B cell (primary cell): ENCODE measurements around the gene HIPK2. TPM values are rescaled to one million over a fixed set of nuclear protein-coding genes. Genes with fewer than 3 reads are reported as not detected.

Experiments
- ATAC-seq: fragments of 200-7000 bp; cut with Tn5 transposase; one replicate; pipeline ENCODE4 v1.10.0; 2021; ENCODE audit warnings: low read depth, mild to moderate bottlenecking, moderate number of reproducible peaks, moderate library complexity
- CTCF ChIA-PET: fragments of 350-600 bp; sonication (Branson Sonifier 250); formaldehyde crosslinking; loops from one replicate; lab custom pipeline; 2021; ENCODE audit warnings: antibody characterized with exemption, inconsistent platforms; lab: Charles Lee
- POLR2A ChIA-PET: fragments of 350-600 bp; sonication (Branson Sonifier 250); formaldehyde crosslinking; loops from one replicate; lab custom pipeline; 2021; ENCODE audit warnings: antibody characterized with exemption; lab: Charles Lee
- DNase-seq: peaks from one replicate; pipeline ENCODE4 v3.0.0; 2013
- H2AFZ ChIP-seq: 2 replicates; pipeline ENCODE4 v1.6.1; 2012; ENCODE audit warnings: mild to moderate bottlenecking, low read depth, low read length; ENCODE audit not compliant: insufficient read depth, poor library complexity, severe bottlenecking
- H3K27ac ChIP-seq, 2 donors: 1 replicate in 1 of 2; 2 replicates in 1 of 2; pipeline ENCODE4 v1.5.1; 2012 to 2013; ENCODE audit warnings: low read length in 2 of 2, mild to moderate bottlenecking in 2 of 2, moderate library complexity in 1 of 2
- H3K27me3 ChIP-seq, 4 experiments: fragments of 200-600 bp in 1 of 4; sonication (generic) in 1 of 4; replicated peaks in 1 of 4; 1 replicate in 2 of 4; 2 replicates in 2 of 4; pipeline versions ENCODE4 v1.6.1 to v1.7.0; 2013 to 2016; ENCODE audit warnings: low read length in 3 of 4, mild to moderate bottlenecking in 2 of 4, mixed read lengths in 1 of 4, moderate library complexity in 1 of 4; ENCODE audit not compliant: insufficient read depth in 4 of 4, control insufficient read depth in 3 of 4; ENCODE audit errors: control extremely low read depth in 1 of 4
- H3K36me3 ChIP-seq, 2 experiments: replicated peaks in 1 of 2; 1 replicate in 1 of 2; 2 replicates in 1 of 2; pipeline versions ENCODE4 v1.6.1 to v1.7.1; 2013; ENCODE audit warnings: low read length in 1 of 2; ENCODE audit not compliant: insufficient read depth in 2 of 2, control insufficient read depth in 1 of 2; ENCODE audit errors: control extremely low read depth in 1 of 2, extremely low read depth in 1 of 2
- H3K4me1 ChIP-seq, 2 donors: fragments of 200-600 bp in 1 of 2; sonication (generic) in 1 of 2; 1 replicate in 1 of 2; 2 replicates in 1 of 2; pipeline versions ENCODE4 v1.5.1 to v1.6.1; 2013 to 2017; ENCODE audit warnings: low read length in 2 of 2; ENCODE audit not compliant: control insufficient read depth in 2 of 2, insufficient read depth in 2 of 2
- H3K4me2 ChIP-seq: replicated peaks from 2 replicates; pipeline ENCODE3; 2012; ENCODE audit warnings: mild to moderate bottlenecking, low read depth, low read length; ENCODE audit not compliant: poor library complexity, severe bottlenecking
- H3K4me3 ChIP-seq, 5 experiments: fragments of 200-600 bp in 1 of 5; sonication (generic) in 1 of 5; 1 replicate in 3 of 5; 2 replicates in 2 of 5; pipeline versions ENCODE4 v1.5.1 to v1.7.0; 2011 to 2016; ENCODE audit warnings: low read length in 4 of 5, mild to moderate bottlenecking in 4 of 5, low read depth in 2 of 5, control low read depth in 1 of 5, moderate library complexity in 1 of 5; ENCODE audit not compliant: insufficient read depth in 1 of 5; ENCODE audit errors: control extremely low read depth in 1 of 5, extremely low read depth in 1 of 5
- H3K79me2 ChIP-seq: fragments of 200-600 bp; sonication (generic); one replicate; pipeline ENCODE4 v1.6.0; 2016; ENCODE audit warnings: low read length; ENCODE audit not compliant: control insufficient read depth, insufficient read depth
- H3K9ac ChIP-seq: fragments of 200-600 bp; sonication (generic); 2 replicates; pipeline ENCODE4 v1.6.1; 2017; ENCODE audit warnings: mild to moderate bottlenecking, low read length, moderate library complexity
- H3K9me3 ChIP-seq, 3 donors: one replicate each; pipeline versions ENCODE4 v1.6.1 to v1.7.1; 2013; ENCODE audit warnings: low read length in 2 of 3; ENCODE audit not compliant: control insufficient read depth in 2 of 3, insufficient read depth in 1 of 3; ENCODE audit errors: control extremely low read depth in 1 of 3
- H4K20me1 ChIP-seq: 2 replicates; pipeline ENCODE4 v1.6.0; 2012; ENCODE audit warnings: mild to moderate bottlenecking, low read length; ENCODE audit not compliant: insufficient read depth, control insufficient read depth, poor library complexity, severe bottlenecking
- H3K27ac Mint-ChIP-seq: one replicate; pipeline ENCODE4 v1.8.0; 2021; ENCODE audit warnings: mixed read lengths
- H3K27me3 Mint-ChIP-seq: one replicate; pipeline ENCODE4 v1.8.0; 2021; ENCODE audit warnings: mixed read lengths
- H3K4me1 Mint-ChIP-seq: one replicate; pipeline ENCODE4 v1.8.0; 2021; ENCODE audit warnings: mixed read lengths
- H3K4me3 Mint-ChIP-seq: one replicate; pipeline ENCODE4 v1.8.0; 2021; ENCODE audit warnings: mixed read lengths
- H3K9me3 Mint-ChIP-seq: one replicate; pipeline ENCODE4 v1.8.0; 2022; ENCODE audit warnings: mixed read lengths; ENCODE audit not compliant: insufficient read depth
- CTCF ChIP-seq: fragments of 200-600 bp; IDR thresholded peaks from one replicate; pipeline ENCODE4 v1.8.0; 2022; ENCODE audit warnings: antibody characterized with exemption, mild to moderate bottlenecking
- EZH2 ChIP-seq: IDR thresholded peaks from 2 replicates; pipeline ENCODE4 v1.6.1; 2012; ENCODE audit warnings: borderline replicate concordance, low read depth, mild to moderate bottlenecking, moderate library complexity, low read length; ENCODE audit not compliant: insufficient read depth, poor library complexity, severe bottlenecking
- WGBS: methylation state at CpG from one replicate; pipeline ENCODE4 v1.1.5; 2013; ENCODE audit warnings: missing lambda C conversion rate; ENCODE audit not compliant: insufficient coverage; 5-methylcytosine and 5-hydroxymethylcytosine counted together
- intact Hi-C: fragments of 100-400 bp; cut with micrococcal nuclease; formaldehyde crosslinking; loops from one replicate; pipeline ENCODE4 v1.10.0; 2022
- polyA plus RNA-seq: library from polyadenylated mRNA; depleted of rRNA; stranded (reverse); fragments of >200 nt; gene quantifications from 2 replicates; pipeline ENCODE4 v1.2.3, GENCODE V29; 2012
- total RNA-seq, 2 donors: library from RNA; stranded (reverse); fragments of 120-200 nt in 1 of 2; gene quantifications; 1 replicate in 1 of 2; 2 replicates in 1 of 2; pipeline versions ENCODE4 v1.2.3 to v1.2.4, GENCODE V29; 2013 to 2022

HIPK2 gene
- total and polyA plus RNA-seq, 2 donors (not counting 1 experiment from before 2014, with no cell fraction given) = 6.8 to 58.2 TPM

DNA sequence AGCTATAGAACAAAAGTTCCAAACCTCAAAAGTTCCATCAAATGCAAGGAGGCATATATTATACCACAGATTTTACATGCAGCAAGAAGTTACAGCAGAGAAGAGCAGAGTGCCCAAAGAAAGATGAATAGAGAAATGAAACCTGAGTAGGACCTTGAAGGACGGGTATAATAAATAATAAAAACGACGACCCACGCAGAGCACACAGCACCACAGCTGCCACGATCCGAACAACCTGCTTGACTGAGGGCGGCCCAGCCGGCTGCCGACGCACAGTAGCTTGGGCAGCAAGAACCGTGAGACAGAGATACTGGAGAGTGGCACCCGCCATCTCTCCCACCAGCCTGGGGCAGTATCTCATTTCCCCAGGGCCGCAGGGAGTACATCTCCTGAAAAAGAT lies 79.0 kb downstream of the HIPK2 start:
- peak overlapping the region; percentile 26 for H3K4me3 Mint-ChIP-seq
- peaks cover 64% of the 10 kb centered on the region for H3K4me1 Mint-ChIP-seq
- Histone ChIP-seq H3K4me1 (peaks cover 34 to 44% of the 10 kb centered on the region in 2 donors), H3K27ac (peak overlapping the region; percentile 30 to 37), H2AFZ (no peak overlapping the region), H3K36me3 (no peaks in the 10 kb centered on the region), H3K27me3 (no peaks in the 10 kb centered on the region), H4K20me1 (no peaks in the 10 kb centered on the region), H3K4me3 (no peak overlapping the region), H3K79me2 (peaks cover 27% of the 10 kb centered on the region), H3K9ac (no peak overlapping the region), H3K4me2 (peak overlapping the region; percentile 26), H3K9me3 (no peaks in the 10 kb centered on the region)
- 58% methylated on average over 10 of the region's 13 CpGs for WGBS
- intact Hi-C loops = no loop called here
- ATAC-seq (no peak), DNase-seq (no peak)
- H3K9me3 Mint-ChIP-seq = no peaks in the 10 kb centered on the region
- ChIA-PET CTCF (interaction anchor here (0.9 kb wide), 1 partner anchor 52 kb away, joined by 6 read pairs; no protein-coding TSS in a partner anchor), POLR2A (no interaction called here)
- H3K27ac Mint-ChIP-seq = peak overlapping the region; percentile 72
- H3K27me3 Mint-ChIP-seq = no peaks in the 10 kb centered on the region
- TF ChIP-seq EZH2 = no peak
- TF ChIP-seq CTCF = no peak

DNA sequence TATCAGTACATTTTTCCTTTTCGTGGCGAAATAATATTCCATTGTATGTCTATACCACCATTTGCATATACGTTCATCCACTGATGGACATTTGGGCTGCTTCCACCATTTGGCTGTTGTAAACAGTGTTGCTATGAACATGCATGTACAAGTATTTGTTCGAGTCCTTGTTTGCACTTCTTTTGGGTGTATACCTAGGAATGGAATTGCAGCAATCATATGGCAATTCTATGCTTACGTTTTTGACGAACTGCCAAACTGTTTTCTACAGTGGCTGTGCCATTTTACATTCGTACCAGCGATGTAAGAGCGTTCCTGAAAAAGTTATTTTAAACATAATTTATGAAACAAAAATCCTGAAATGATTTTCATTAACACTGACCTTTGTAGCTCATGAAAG lies 79.5 kb downstream of the HIPK2 start:
- Histone ChIP-seq H2AFZ (no peak overlapping the region), H3K27ac (no peak overlapping the region), H4K20me1 (no peaks in the 10 kb centered on the region), H3K4me2 (no peak overlapping the region), H3K4me1 (peaks cover 34 to 39% of the 10 kb centered on the region in 2 donors), H3K9me3 (no peaks in the 10 kb centered on the region), H3K9ac (no peak overlapping the region), H3K36me3 (no peaks in the 10 kb centered on the region), H3K4me3 (no peak overlapping the region), H3K27me3 (no peaks in the 10 kb centered on the region), H3K79me2 (peaks cover 24% of the 10 kb centered on the region)
- ATAC-seq (no peak), DNase-seq (no peak)
- Mint-ChIP-seq H3K27me3 (no peaks in the 10 kb centered on the region), H3K4me3 (peak overlapping the region; percentile 12), H3K27ac (peak overlapping the region; percentile 27), H3K4me1 (peaks cover 63% of the 10 kb centered on the region), H3K9me3 (no peaks in the 10 kb centered on the region)
- TF ChIP-seq EZH2 (no peak), CTCF (no peak)
- intact Hi-C loops = no loop called here
- WGBS = 100% methylated on average over 3 of the region's 9 CpGs
- CTCF ChIA-PET = no interaction called here
- POLR2A ChIA-PET = no interaction called here
